Mesendoderm (in vitro differentiated cells): ENCODE measurements around the gene ERC2.

Experiments used
- DNase-seq: peaks from one replicate; pipeline ENCODE4 v3.0.0; 2013
- H2AK5ac ChIP-seq: 2 replicates; pipeline ENCODE4 v1.6.1; 2013; ENCODE audit warnings: low read length, inconsistent platforms
- H2BK120ac ChIP-seq: 2 replicates; pipeline ENCODE4 v1.6.1; 2013; ENCODE audit warnings: low read depth, mild to moderate bottlenecking, low read length, moderate library complexity, mixed read lengths
- H2BK15ac ChIP-seq: replicated peaks from 2 replicates; pipeline ENCODE4 v1.6.1; 2013; ENCODE audit warnings: low read depth, mild to moderate bottlenecking, moderate library complexity
- H2BK5ac ChIP-seq: 2 replicates; pipeline ENCODE4 v1.6.1; 2013; ENCODE audit warnings: low read length, inconsistent platforms
- H3K18ac ChIP-seq: 2 replicates; pipeline ENCODE4 v1.6.1; 2013; ENCODE audit warnings: mild to moderate bottlenecking, low read length, mixed read lengths
- H3K23ac ChIP-seq: one replicate; pipeline ENCODE4 v1.6.1; 2013; ENCODE audit warnings: low read length
- H3K27ac ChIP-seq: 2 replicates; pipeline ENCODE4 v1.5.1; 2013; ENCODE audit warnings: low read depth, mild to moderate bottlenecking, inconsistent platforms, low read length, moderate library complexity
- H3K27me3 ChIP-seq: 2 replicates; pipeline ENCODE4 v1.6.1; 2013; ENCODE audit warnings: low read length, control low read depth, mild to moderate bottlenecking, inconsistent platforms; ENCODE audit not compliant: insufficient read depth, poor library complexity
- H3K36me3 ChIP-seq: 2 replicates; pipeline ENCODE4 v1.6.1; 2013; ENCODE audit warnings: low read length, inconsistent platforms; ENCODE audit not compliant: control insufficient read depth, insufficient read depth
- H3K4ac ChIP-seq: one replicate; pipeline ENCODE4 v1.6.1; 2013; ENCODE audit warnings: low read depth, mild to moderate bottlenecking, low read length, moderate library complexity
- H3K4me1 ChIP-seq: 2 replicates; pipeline ENCODE4 v1.6.1; 2013; ENCODE audit warnings: low read depth, low read length, inconsistent platforms; ENCODE audit not compliant: control insufficient read depth
- H3K4me2 ChIP-seq: 2 replicates; pipeline ENCODE4 v1.6.1; 2013; ENCODE audit warnings: low read length
- H3K4me3 ChIP-seq: 2 replicates; pipeline ENCODE4 v1.5.1; 2013; ENCODE audit warnings: mild to moderate bottlenecking, low read length
- H3K56ac ChIP-seq: one replicate; pipeline ENCODE4 v1.6.1; 2013; ENCODE audit warnings: low read length
- H3K79me1 ChIP-seq: 2 replicates; pipeline ENCODE4 v1.6.1; 2013; ENCODE audit warnings: low read length, inconsistent platforms
- H3K79me2 ChIP-seq: 2 replicates; pipeline ENCODE4 v1.6.1; 2013; ENCODE audit warnings: mild to moderate bottlenecking, low read length; ENCODE audit not compliant: control insufficient read depth, insufficient read depth
- H3K9ac ChIP-seq: 2 replicates; pipeline ENCODE4 v1.6.1; 2013; ENCODE audit warnings: low read length, inconsistent platforms
- H4K5ac ChIP-seq: one replicate; pipeline ENCODE4 v1.6.1; 2013; ENCODE audit warnings: low read length
- H4K8ac ChIP-seq: one replicate; pipeline ENCODE4 v1.6.1; 2013; ENCODE audit warnings: low read depth, mild to moderate bottlenecking, control low read depth, low read length, moderate library complexity
- WGBS: extraction: QIAGEN DNeasy Blood & Tissue Kit; methylation state at CpG from one replicate; pipeline ENCODE4 v1.1.7; 2013; ENCODE audit warnings: low lambda C conversion rate, missing lambda C conversion rate; ENCODE audit not compliant: insufficient coverage; ENCODE audit errors: extremely low coverage; 5-methylcytosine and 5-hydroxymethylcytosine counted together

The ERC2 gene

DNA sequence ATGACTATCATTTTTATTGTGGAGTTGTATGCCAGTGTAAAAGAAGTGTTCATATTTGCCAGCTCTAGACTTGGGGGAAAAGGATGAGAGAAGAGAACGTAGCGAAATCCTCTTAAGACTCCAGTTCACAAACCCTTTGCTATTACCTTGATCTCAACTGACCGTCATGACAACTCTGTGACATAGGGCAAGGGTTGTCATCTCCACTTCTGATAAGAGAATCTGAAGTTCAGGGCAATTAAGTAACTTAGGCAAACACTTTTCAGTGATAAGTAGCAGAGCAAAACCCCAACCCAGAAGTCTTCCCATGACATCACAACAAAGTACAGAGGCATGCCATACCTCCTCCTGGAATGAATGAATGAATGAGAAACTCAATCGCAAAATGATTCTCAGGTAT lies 940.9 kb downstream of the ERC2 start:
- Histone ChIP-seq H3K18ac (no peak overlapping the region), H4K5ac (no peak overlapping the region), H3K79me1 (no peaks in the 10 kb centered on the region), H3K4ac (no peak overlapping the region), H3K27me3 (no peaks in the 10 kb centered on the region), H2BK5ac (no peak overlapping the region), H3K4me3 (no peak overlapping the region), H3K23ac (no peak overlapping the region), H2BK15ac (no peak overlapping the region), H3K4me1 (peaks cover 2% of the 10 kb centered on the region), H3K56ac (no peak overlapping the region), H3K36me3 (no peaks in the 10 kb centered on the region), H3K4me2 (no peak overlapping the region), H3K79me2 (no peaks in the 10 kb centered on the region), H4K8ac (no peak overlapping the region), H3K9ac (no peak overlapping the region), H2AK5ac (no peak overlapping the region), H3K27ac (no peak overlapping the region), H2BK120ac (no peak overlapping the region)
- DNase-seq: no peak
- WGBS: no CpG with 5 or more reads among the region's 4 CpGs

GRCh38 chr3:55526332-55527030 lies 941.8 kb downstream of the ERC2 start:
- Histone ChIP-seq H3K27ac (no peak overlapping the region), H3K4me3 (no peak overlapping the region), H3K4me2 (no peak overlapping the region), H3K79me2 (no peaks in the 10 kb centered on the region), H2BK5ac (no peak overlapping the region), H4K8ac (no peak overlapping the region), H3K4me1 (peaks cover 9% of the 10 kb centered on the region), H3K23ac (no peak overlapping the region), H2BK15ac (no peak overlapping the region), H2AK5ac (no peak overlapping the region), H3K56ac (no peak overlapping the region), H3K36me3 (no peaks in the 10 kb centered on the region), H3K18ac (no peak overlapping the region), H3K27me3 (no peaks in the 10 kb centered on the region), H3K4ac (no peak overlapping the region), H3K79me1 (no peaks in the 10 kb centered on the region), H3K9ac (no peak overlapping the region), H4K5ac (no peak overlapping the region), H2BK120ac (no peak overlapping the region)
- WGBS: no CpG with 5 or more reads among the region's 10 CpGs
- no peak for DNase-seq

- H3K79me2 ChIP-seq: no peaks in the 10 kb centered on the region
- H3K56ac ChIP-seq: no peak overlapping the region
- no peak overlapping the region for H2BK15ac ChIP-seq
- no peaks in the 10 kb centered on the region for H3K27me3 ChIP-seq
- H3K79me1 ChIP-seq: no peaks in the 10 kb centered on the region
- H3K36me3 ChIP-seq: no peaks in the 10 kb centered on the region
- peaks cover 12% of the 10 kb centered on the region for H3K4me1 ChIP-seq
- no peak overlapping the region for H3K4me3 ChIP-seq
- H4K5ac ChIP-seq: no peak overlapping the region
- no CpG with 5 or more reads among the region's 3 CpGs for WGBS
- H3K4me2 ChIP-seq: no peak overlapping the region
- no peak for DNase-seq
- H2BK5ac ChIP-seq: no peak overlapping the region
- H3K4ac ChIP-seq: no peak overlapping the region
- H2BK120ac ChIP-seq: no peak overlapping the region
- H4K8ac ChIP-seq: no peak overlapping the region
- no peak overlapping the region for H3K18ac ChIP-seq
- no peak overlapping the region for H3K23ac ChIP-seq
- no peak overlapping the region for H3K27ac ChIP-seq
- H3K9ac ChIP-seq: no peak overlapping the region
- no peak overlapping the region for H2AK5ac ChIP-seq
Observed at GRCh38 chr3:55525436-55525835, 942.8 kb downstream of the ERC2 start.

DNA sequence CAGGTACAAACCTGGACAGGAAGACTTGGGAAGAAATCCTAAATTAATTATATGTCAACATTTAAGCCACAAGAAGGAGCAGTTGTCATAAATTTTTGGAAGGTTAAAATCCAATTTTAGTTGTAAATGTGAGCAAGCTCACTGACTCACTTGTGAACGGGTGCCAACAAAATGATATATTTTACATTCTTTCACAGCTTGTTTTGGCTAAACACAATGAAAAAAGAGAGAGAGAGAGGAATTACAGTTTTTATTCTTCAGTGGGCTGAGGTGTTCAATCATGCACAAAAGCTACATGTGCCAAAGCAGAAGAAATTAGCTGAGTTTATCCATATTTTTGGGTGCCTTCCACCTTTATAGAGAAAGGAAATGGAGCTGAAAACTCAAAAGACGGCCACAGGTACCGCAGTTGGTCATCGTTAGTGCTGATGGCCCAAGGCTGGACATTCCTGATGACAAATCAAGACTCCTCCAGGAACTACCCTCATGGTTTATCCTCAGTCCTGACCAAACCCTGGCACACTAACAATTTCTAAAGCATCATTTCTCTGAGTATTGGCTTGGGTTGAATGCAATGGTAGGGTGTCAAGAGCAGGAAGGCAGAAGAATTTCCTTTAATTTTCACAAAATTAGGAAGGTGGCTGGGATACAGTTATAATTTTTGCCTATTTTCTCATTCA lies 943.6 kb downstream of the ERC2 start:
- H3K23ac ChIP-seq: no peak overlapping the region
- no peak overlapping the region for H4K5ac ChIP-seq
- no peak for DNase-seq
- H3K27me3 ChIP-seq: no peaks in the 10 kb centered on the region
- H2BK5ac ChIP-seq: no peak overlapping the region
- H3K9ac ChIP-seq: no peak overlapping the region
- no peak overlapping the region for H3K4ac ChIP-seq
- no peak overlapping the region for H3K56ac ChIP-seq
- no peak overlapping the region for H2BK120ac ChIP-seq
- H3K4me3 ChIP-seq: no peak overlapping the region
- H3K4me1 ChIP-seq: peaks cover 12% of the 10 kb centered on the region
- no peaks in the 10 kb centered on the region for H3K36me3 ChIP-seq
- no peak overlapping the region for H3K18ac ChIP-seq
- H4K8ac ChIP-seq: no peak overlapping the region
- H3K27ac ChIP-seq: no peak overlapping the region
- no CpG with 5 or more reads among the region's 4 CpGs for WGBS
- no peak overlapping the region for H3K4me2 ChIP-seq
- no peak overlapping the region for H2BK15ac ChIP-seq
- no peaks in the 10 kb centered on the region for H3K79me2 ChIP-seq
- H2AK5ac ChIP-seq: no peak overlapping the region
- H3K79me1 ChIP-seq: no peaks in the 10 kb centered on the region

GRCh38 chr3:55523471-55523870 lies 944.8 kb downstream of the ERC2 start:
- Histone ChIP-seq H2BK15ac (no peak overlapping the region), H3K36me3 (no peaks in the 10 kb centered on the region), H3K4ac (no peak overlapping the region), H3K18ac (no peak overlapping the region), H3K79me1 (no peaks in the 10 kb centered on the region), H3K4me2 (no peak overlapping the region), H2AK5ac (no peak overlapping the region), H3K56ac (no peak overlapping the region), H3K4me1 (peaks cover 12% of the 10 kb centered on the region), H2BK5ac (no peak overlapping the region), H3K27ac (no peak overlapping the region), H3K27me3 (no peaks in the 10 kb centered on the region), H3K9ac (no peak overlapping the region), H4K8ac (no peak overlapping the region), H4K5ac (no peak overlapping the region), H3K23ac (no peak overlapping the region), H3K4me3 (no peak overlapping the region), H3K79me2 (no peaks in the 10 kb centered on the region), H2BK120ac (no peak overlapping the region)
- WGBS: no CpG with 5 or more reads among the region's 2 CpGs
- no peak for DNase-seq
